GM19238 (cell line): ENCODE measurements around the gene RAB4B.
"Not testable (repeated sequence)": the region's sequence is repeated elsewhere in the genome, so short reads cannot be mapped to it uniquely, and the experiment has no call there.

ENCODE experiments used
- DNase-seq: peaks from one replicate; pipeline ENCODE4 v3.0.0; 2011; ENCODE audit warnings: low spot score; ENCODE audit not compliant: insufficient read length

RAB4B gene

DNA sequence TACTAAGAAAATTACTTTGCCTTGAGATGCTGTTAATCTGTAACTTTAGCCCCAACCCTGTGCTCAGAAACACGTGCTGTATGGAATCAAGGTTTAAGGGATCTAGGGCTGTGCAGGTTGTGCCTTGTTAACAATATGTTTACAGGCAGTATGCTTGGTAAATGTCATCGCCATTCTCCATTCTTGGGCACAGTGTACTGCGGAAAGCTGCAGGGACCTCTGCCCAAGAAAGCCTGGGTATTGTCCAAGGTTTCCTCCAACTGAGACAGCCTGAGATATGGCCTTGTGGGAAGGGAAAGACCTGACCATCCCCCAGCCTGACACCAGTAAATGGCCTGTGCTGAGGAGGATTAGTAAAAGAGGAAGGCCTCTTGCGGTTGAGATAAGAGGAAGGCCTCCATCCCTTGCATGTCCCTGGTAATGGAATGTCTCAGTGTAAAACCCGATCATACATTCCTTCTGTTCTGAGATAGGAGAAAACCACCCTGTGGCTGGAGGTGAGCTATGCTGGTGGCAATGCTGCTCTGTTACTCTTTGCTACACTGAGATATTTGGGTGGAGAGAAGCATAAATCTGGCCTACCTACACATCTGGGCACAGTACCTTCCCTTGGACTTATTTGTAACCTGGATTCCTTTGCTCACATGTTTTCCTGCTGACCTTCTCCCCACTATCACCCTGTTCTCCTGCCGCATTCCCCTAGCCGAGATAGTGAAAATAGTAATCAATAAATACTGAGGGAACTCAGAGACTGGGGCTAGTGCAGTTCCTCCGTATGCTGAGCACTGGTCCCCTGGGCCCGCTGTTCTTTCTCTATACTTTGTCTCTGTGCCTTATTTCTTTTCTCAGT, 44.9 kb downstream of the RAB4B start:
- not testable (repeated sequence) for DNase-seq

DNA sequence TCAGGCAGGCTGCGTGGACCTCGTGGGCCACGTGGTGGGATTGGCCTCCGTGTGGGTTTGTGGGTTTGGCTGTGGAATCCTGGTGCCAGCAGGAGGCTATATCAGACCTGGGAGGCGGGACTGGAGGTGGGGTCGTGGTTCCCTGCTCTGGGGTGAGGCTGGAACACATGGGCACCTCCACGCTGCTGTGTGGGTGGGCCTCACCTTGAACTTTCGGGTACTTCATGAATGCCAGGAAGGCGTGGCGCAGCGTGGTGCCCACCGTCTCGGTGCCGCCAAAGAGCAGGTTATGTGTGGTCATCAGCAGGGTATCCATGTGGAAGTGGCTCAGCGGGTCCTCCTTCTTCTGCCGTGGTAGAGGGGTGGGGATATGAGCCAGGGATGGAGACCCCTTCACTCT, 46.9 kb downstream of the RAB4B start:
- not testable (repeated sequence) for DNase-seq

DNA sequence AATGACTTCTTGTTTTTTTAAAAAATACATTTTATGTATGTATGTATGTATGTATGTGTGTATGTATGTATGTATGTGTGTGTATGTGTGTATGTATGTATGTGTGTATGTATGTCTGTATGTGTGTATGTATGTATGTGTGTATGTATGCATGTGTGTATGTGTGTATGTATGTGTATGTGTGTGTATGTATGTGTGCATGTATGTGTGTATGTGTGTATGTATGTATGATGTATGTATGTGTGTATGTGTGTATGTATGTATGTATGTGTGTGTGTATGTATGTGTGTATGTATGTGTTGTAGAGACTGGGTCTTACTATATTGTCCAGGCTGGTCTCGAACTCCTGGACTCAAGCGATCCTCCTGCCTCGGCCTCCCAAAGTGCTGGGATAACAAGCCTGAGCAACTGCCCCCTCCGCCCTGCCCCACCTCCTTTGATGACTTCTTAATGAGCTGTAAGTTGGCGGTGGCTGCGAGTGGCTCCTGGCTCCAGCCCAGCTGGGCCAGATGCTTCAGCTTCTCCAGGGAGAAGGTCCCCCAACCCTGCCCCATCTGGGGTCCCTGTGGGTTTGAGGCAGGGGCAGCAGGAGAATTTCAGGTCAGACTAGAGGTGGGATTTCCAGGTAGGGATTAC, 47.5 kb downstream of the RAB4B start:
- DNase-seq = not testable (repeated sequence)

DNA sequence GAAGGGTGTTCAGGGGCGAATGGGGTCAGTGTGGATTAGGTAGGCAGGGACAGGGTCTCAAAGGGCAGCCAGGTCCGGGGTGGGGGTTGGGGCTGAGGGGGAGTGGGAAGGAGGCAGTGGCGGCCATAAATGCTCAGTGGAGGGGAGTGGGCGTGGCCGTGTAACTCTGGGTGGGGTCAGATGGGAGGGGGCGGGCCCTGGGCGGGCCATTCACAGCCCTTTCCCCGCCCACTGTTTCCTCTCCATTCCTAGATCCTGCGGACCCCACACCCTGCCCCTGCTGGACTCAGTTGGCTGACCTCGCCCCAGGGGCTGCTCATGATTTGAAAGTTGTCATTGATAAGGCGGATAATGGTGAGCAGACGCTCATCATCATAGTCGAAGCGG, 48.3 kb downstream of the RAB4B start:
- not testable (repeated sequence) for DNase-seq

DNA sequence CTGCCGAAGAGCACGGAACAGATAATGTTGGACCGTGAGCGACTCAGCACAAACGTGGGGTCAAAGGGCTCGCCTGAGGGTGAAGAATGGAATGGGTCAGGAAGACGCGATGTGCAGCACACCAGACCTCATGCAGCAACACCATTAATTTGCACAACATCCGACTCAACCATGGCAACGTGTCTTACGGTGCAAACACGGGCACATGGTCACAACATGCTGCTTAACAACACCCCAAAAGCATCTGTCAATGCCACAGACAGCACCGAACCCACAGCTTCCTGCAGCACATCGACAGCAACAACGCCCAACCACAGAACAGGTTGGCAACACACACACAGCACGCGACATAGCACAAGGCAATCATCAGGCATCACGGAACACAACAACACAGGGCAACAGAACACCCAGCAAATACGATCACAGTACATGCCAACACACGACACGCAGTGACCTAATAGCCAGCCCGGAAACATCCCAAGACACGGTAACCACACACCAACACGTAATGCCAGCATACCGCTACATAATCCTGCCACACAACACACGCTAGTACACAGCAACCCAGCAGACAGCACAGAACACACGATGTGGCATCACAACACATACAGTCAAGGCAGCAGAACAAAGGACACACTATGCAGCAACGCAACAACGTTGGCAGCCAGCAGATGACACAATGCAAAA, 48.8 kb downstream of the RAB4B start:
- DNase-seq = not testable (repeated sequence)

DNA sequence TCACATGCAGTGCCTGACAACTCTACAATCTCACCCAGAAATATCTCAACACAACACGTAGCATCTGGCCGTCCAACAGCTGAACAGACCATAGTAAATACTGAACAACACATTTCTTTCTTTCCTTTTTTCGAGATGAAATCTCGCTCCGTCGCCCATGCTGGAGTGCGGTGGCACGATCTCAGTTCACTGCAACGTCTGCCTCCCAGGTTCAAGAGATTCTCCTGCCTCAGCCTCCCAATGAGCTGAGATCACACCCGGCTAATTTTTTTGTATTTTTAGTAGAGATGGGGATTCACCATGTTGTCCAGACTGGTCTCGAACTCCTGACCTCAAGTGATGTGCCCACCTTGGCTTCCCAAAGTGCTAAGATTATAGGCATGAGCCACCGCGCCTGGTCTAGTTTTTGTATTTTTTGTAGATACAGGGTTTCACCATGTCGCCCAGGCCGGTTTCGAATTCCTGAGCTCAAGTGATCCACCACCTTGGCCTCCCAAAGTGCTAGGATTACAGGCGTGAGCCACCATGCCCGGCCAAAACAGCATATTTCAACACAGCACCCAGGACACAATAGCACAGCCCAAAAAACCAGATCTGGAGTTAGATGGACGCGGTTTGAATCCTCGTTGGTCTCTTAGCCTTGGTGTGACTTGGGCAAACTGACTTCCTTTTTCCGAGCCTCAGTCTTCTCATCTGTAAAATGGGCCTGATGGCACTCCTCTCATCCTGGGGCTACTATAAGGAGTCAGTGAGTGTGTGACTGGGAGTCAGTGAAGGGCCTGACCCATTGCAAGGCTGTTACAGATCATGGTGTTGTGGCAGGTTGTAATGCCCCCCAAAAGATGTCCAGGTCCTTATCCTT, 49.6 kb downstream of the RAB4B start:
- DNase-seq = no peak

DNA sequence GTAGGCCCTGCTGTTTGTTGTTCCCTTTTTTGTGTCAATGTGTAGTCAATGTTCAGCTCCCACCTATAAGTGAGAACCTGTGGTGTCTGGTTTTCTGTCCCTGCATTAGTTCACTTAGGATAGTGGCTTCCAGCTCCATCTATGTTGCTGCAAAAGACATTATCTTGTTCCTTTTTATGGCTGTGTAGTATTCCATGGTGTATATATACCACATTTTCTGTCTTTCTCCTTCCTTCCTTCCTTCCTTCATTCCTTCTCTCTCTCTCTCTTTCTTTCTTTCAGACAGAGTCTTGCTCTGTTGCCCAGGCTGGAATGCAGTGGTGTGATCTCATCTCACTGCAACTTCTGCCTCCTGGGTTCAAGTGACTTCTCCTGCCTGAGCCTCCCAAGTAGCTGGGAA, 51.2 kb downstream of the RAB4B start:
- no peak for DNase-seq

DNA sequence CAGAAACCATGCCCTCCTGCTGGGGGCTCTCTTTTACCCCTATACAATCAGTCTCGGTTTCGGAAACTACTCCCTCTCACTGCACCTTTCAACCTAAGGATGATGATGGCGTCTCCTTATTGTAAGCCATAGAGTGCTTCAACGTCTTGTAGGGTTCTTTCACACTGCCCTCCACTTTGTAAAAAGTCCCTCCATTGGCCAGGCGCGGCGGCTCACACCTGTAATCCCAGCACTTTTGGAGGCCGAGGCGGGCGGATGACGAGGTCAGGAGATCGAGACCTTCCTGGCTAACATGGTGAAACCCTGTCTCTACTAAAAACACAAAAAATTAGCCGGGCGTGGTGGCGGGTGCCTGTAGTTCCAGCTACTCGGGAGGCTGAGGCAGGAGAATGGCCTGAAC, 52.7 kb downstream of the RAB4B start:
- not testable (repeated sequence) for DNase-seq

DNA sequence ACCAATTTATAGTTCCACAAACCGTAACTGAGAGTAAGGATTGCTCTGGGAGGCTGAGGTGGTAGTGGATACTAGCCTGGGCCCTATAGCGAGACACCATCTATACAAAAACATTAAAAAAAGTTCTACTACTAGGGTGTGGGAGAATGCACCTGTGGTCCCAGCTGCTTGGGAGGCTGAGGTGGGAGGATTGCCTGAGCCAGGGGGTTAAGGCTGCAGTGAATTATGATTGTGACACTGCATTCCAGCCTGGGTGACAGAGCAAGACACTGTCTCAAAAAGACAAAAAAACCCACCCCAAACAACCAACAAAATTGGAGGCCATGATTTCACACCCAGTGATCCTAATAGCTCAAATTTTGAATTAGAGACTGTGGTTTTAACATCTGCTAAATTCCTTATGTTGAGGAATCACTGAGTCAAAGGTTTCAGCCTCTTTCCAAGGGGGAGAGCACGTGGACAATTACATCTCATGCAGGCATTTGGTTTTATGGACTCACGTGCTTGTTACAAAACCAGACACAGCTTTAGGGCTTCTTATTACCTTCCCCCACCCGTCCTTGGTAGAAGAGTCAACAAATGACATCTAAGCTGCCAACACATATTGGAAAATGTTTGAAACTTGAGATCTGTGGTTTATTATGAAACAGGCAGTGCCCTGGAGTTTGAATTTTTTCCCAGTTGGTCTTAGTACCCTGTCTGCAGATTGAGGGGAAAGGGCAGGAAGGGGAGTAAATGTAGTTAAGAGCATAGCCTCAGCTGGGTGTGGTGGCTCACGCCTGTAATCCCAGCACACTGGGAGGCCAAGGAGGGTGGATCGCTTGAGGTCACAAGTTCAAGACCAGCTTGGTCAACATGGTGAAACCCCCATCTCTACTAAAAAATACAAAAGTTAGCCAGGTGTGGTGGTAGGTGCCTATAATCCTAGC, 53.7 kb downstream of the RAB4B start:
- no peak for DNase-seq

DNA sequence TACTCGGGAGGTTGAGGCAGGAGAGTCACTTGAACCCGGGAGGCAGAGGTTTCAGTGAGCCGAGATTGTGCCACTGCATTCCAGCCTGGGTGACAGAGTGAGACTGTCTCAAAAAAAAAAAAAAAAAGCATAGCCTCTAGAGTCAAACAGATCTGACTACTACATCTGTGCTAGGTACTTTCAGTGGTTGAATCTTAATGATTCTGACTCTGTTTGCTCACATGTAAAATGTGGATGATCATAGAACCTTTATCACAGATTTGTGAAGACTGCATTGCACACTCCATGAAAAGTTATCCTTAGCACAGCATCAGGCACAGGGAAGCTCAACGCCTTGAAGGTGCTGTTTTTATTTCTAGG, 54.4 kb downstream of the RAB4B start:
- not testable (repeated sequence) for DNase-seq

DNA sequence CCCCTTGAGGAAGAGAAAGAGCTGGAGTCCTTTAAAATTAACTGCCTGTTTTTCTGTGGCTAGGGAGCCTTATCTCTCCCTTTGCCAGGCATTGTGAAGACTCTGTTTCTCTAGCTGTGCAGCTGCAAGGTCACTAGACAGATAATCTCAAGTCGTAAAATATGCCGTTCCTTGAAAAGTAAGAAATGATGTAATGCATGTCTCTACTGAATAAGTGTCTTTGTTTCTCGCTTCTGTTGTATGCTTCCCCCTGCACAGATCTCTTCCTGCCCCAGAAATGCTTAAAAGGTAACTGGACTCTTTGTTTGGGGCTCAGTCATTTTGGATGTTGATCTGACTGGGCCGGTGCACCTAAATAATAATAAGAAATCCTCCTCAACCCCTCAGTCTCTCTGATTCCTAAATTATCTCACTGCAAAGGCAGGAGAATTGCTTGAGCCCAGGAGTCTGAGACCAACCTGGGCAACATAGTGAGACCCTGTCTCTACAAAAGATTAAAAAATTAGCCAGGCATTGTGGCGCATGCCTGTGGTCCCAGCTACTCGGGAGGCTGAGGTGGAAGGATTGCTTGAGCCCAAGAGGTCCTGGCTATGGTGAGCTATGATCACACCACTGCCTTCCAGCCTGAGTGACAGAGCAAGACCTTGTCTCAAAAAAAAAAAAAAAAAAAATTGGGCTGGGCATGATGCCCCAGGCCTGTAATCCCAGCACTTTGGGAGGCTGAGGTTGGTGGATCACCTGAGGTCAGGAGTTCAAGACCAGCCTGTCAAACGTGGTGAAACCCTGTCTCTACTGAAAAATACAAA, 55.9 kb downstream of the RAB4B start:
- DNase-seq = not testable (repeated sequence)

DNA sequence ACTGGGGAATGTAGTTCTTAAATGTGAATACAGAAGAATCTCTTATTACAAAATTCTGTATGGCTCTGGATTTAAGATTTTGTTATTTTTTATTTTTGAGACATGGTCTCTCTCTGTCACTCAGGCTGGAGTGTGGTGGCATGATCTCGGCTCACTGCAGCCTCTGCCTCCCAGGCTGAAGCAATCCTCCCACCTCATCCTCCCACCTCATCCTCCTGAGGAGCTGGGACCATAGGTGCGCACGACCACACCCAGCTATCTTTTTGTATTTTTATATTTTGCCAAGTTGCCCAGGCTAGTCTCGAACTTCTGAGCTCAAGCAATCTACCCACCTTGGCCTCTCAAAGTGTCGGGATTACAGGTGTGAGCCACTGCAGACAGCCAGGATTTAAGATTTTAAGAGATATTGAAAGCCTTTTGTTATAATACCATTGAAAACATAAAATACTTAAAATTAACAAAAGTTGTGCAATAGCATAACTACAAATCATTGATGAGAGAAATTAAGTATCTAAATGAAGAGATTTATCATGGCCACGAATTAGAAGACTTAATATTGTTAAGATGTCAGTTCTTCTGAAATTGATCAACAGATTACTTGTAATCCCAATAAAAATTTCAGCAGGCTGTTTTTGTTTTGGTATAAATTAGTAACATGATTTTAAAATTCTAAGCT, 58.8 kb downstream of the RAB4B start:
- no peak for DNase-seq

DNA sequence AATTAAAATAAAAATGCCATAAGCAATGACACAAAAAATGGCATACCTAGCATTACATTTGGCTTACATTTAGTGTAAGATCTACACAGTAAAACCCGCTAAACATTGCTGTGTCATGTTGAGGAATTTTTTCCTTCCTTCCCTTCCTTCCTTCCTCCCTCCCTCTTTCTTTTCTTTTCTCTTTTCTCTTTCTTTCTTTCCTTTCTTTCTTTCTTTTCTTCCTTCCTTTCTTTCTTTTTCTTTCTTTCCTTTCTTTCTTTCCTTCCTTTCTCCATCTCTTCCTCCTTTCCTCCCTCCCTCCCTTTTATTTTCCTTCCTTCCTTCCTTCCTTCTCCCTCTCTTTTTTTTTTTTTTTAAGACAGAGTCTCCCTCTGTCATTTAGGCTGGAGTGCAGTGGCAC, 60.4 kb downstream of the RAB4B start:
- DNase-seq = not testable (repeated sequence)

DNA sequence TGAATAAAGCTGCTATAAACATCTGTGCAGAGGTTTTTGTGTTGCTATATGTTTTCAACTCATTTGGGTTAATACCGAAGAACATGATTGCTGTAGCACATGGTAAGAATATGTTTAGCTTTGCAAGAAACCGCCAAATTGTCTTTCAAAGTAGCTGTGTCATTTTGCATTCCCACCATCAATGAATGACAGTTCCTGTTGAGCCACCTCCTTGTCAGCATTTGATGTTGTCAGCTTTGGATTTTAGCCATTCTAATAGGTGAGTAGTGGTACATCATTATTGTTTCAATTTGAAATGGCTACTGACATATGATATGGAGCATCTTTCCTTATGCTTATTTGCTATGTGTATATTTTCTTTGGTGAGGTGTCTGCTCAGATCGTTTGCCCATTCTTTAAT, 64.0 kb downstream of the RAB4B start:
- not testable (repeated sequence) for DNase-seq

DNA sequence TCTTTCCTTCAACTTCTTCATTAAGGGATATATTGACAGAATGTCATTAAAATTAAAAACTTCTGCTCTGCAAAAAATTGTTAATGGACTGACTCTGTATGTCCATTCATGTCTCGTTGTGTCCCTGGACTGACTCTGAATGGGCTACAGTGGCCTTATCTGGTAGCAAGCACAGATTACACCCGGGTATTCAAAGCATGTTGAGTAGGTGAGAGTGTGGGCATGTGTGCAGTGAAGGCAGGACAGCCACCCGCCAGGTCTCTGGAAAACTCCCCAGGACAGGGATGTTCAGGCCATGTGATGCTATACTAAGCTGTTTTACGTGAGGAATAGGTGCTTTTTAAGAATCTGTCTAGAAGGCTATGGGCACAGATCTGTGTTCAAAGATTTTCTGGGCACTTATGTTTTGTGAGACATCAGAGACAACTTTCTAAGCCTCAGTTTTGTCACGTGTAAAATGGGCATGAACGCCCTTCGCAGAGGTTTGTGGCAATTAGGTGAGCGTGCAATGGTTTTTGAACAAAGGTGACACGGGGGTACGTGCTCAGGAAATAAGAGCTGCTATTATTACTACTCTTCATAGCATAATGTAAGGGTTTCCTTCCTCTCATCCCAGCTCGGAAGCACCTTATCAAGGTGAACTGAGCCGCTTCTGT, 65.1 kb downstream of the RAB4B start:
- DNase-seq = not testable (repeated sequence)

DNA sequence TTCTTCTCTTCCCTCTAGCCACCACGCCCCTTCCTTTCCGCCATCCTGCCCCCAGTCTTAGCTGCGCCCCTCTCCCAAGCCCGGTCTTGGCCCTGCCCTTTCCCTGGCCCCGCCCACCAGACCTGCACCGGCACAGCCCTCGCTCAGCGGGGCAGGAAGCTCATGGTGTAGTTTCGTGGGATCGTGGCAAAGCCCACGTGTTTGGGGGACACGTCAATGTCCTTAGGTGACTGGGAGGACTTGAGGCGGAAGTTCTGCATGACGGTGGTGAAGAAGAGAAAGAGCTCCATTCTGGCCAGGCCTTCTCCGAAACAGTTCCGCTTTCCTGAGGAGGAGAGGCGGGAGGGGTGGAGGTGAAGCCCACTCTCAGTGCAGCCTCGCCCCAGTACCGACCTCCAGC, 65.6 kb downstream of the RAB4B start:
- DNase-seq = not testable (repeated sequence)
